Esophagus muscularis mucosa (tissue), 4 donors: ENCODE results near the gene MKI67. TPM values are rescaled to one million over a fixed set of nuclear protein-coding genes. Genes with fewer than 3 reads are reported as not detected.

Source experiments
- DNase-seq: peaks from one replicate; pipeline ENCODE4 v3.0.0-alpha.2; 2017; ENCODE audit errors: extremely low spot score
- H3K27ac ChIP-seq, 4 donors: fragments of 200-600 bp; sonication (generic); replicated peaks in 1 of 4; 1 replicate in 3 of 4; 2 replicates in 1 of 4; pipeline ENCODE4 v1.5.1; 2016 to 2019; ENCODE audit warnings: mild to moderate bottlenecking in 1 of 4
- H3K27me3 ChIP-seq, 4 donors: fragments of 200-600 bp; sonication (generic); one replicate each; pipeline versions ENCODE4 v1.5.1 to v1.6.0; 2016 to 2019
- H3K36me3 ChIP-seq, 4 donors: fragments of 200-600 bp; sonication (generic); one replicate each; pipeline ENCODE4 v1.5.1; 2016 to 2019
- H3K4me1 ChIP-seq, 4 donors: fragments of 200-600 bp; sonication (generic); one replicate each; pipeline ENCODE4 v1.5.1; 2016 to 2019
- H3K4me3 ChIP-seq, 4 donors: fragments of 200-600 bp; sonication (generic); 1 replicate in 2 of 4; 2 replicates in 2 of 4; pipeline ENCODE4 v1.5.1; 2016 to 2019; ENCODE audit warnings: mild to moderate bottlenecking in 4 of 4, moderate library complexity in 1 of 4
- H3K9me3 ChIP-seq, 4 donors: fragments of 200-600 bp; sonication (generic); 1 replicate in 3 of 4; 2 replicates in 1 of 4; pipeline ENCODE4 v1.5.1; 2016 to 2019
- CTCF ChIP-seq, 3 experiments: fragments of 200-600 bp in 2 of 3; fragments of 450-650 bp in 1 of 3; sonication (generic) in 2 of 3; IDR thresholded peaks; one replicate each; pipeline ENCODE4 v1.5.1; 2017 to 2019; ENCODE audit warnings: antibody characterized with exemption in 3 of 3, mild to moderate bottlenecking in 2 of 3, moderate library complexity in 1 of 3
- EP300 ChIP-seq: sonication (generic); formaldehyde crosslinking; IDR thresholded peaks from one replicate; pipeline ENCODE4 v1.6.1; 2017; ENCODE audit warnings: antibody characterized with exemption
- POLR2A ChIP-seq: fragments of 450-650 bp; IDR thresholded peaks from one replicate; pipeline ENCODE4 v1.6.1; 2017; ENCODE audit warnings: antibody characterized with exemption, moderate library complexity, mild to moderate bottlenecking, low read depth
- POLR2AphosphoS5 ChIP-seq, 2 donors: sonication (generic); formaldehyde crosslinking; IDR thresholded peaks; one replicate each; pipeline ENCODE4 v1.6.1; 2017; ENCODE audit warnings: antibody characterized with exemption in 2 of 2
- WGBS: methylation state at CpG from one replicate; pipeline ENCODE4 v1.1.5; 2018; 5-methylcytosine and 5-hydroxymethylcytosine counted together
- intact Hi-C: fragments of 100-400 bp; cut with DNase I; formaldehyde crosslinking; loops from one replicate; pipeline ENCODE4 v1.15.1; 2023
- total RNA-seq, 4 donors: library from RNA; depleted of rRNA; stranded (reverse); fragments of >200 nt; gene quantifications; one replicate each; pipeline versions ENCODE4 v1.1.0 to v1.2.1, GENCODE V29; 2016

Gene MKI67
- total RNA-seq, 4 donors from 2014 or later: 0.17 to 1.2 (median 0.87) TPM

GRCh38 chr10:128049226-128050120, 76.8 kb downstream of the MKI67 start:
- TF ChIP-seq POLR2AphosphoS5 (IDR thresholded peaks at IDR 0.05) (peak in 1 of 2 donors; percentile 23), CTCF (IDR thresholded peaks at IDR 0.05) (no peak), POLR2A (no peak), EP300 (no peak)
- peak overlapping the region; percentile 37 to 71 (median 52) for H3K27ac ChIP-seq
- no peaks in the 10 kb centered on the region for H3K27me3 ChIP-seq
- 83% methylated on average over 15 of the region's 23 CpGs for WGBS
- peak overlapping the region; percentile 29 to 46 (median 32) for H3K4me3 ChIP-seq
- H3K9me3 ChIP-seq: no peaks in the 10 kb centered on the region
- H3K4me1 ChIP-seq: peaks cover 24 to 27% (median 26%) of the 10 kb centered on the region in 4 donors
- H3K36me3 ChIP-seq: peaks cover 0 to 33% (median 3%) of the 10 kb centered on the region in 4 donors
- intact Hi-C loops: no loop called here
- no peak for DNase-seq

GRCh38 chr10:128048819-128049210, 77.4 kb downstream of the MKI67 start:
- intact Hi-C loops: no loop called here
- 80% methylated on average over 6 of the region's 6 CpGs for WGBS
- H3K9me3 ChIP-seq: no peaks in the 10 kb centered on the region
- DNase-seq: no peak
- H3K36me3 ChIP-seq: peaks cover 0 to 29% (median 2%) of the 10 kb centered on the region in 4 donors
- no peak for TF ChIP-seq EP300
- no peak for TF ChIP-seq POLR2AphosphoS5 (IDR thresholded peaks at IDR 0.05)
- TF ChIP-seq POLR2A: no peak
- TF ChIP-seq CTCF (IDR thresholded peaks at IDR 0.05): no peak
- H3K4me3 ChIP-seq: peak overlapping the region; percentile 29 to 46 (median 32)
- H3K4me1 ChIP-seq: peaks cover 24 to 29% (median 26%) of the 10 kb centered on the region in 4 donors
- H3K27ac ChIP-seq: peak overlapping the region; percentile 37 to 71 (median 52)
- no peaks in the 10 kb centered on the region for H3K27me3 ChIP-seq

- Histone ChIP-seq H3K4me3 (peak overlapping the region; percentile 29 to 46 (median 32)), H3K27ac (peak overlapping the region; percentile 39 to 71 (median 62)), H3K4me1 (peaks cover 24 to 31% (median 26%) of the 10 kb centered on the region in 4 donors), H3K9me3 (no peaks in the 10 kb centered on the region), H3K36me3 (peaks cover 0 to 26% (median 2%) of the 10 kb centered on the region in 4 donors), H3K27me3 (no peaks in the 10 kb centered on the region)
- intact Hi-C loops: no loop called here
- no peak for DNase-seq
- no peak for TF ChIP-seq CTCF (IDR thresholded peaks at IDR 0.05)
- no peak for TF ChIP-seq EP300
- no peak for TF ChIP-seq POLR2AphosphoS5 (IDR thresholded peaks at IDR 0.05)
- no peak for TF ChIP-seq POLR2A
- WGBS: 56% methylated on average over 21 of the region's 21 CpGs
Observed at GRCh38 chr10:128047991-128048818, 78.0 kb downstream of the MKI67 start.

GRCh38 chr10:128047351-128047750, 78.9 kb downstream of the MKI67 start:
- peak overlapping the region; percentile 39 to 71 (median 62) for H3K27ac ChIP-seq
- H3K4me1 ChIP-seq: peaks cover 24 to 31% (median 26%) of the 10 kb centered on the region in 4 donors
- H3K27me3 ChIP-seq: no peaks in the 10 kb centered on the region
- H3K4me3 ChIP-seq: peak overlapping the region; percentile 29 to 46 (median 32)
- H3K36me3 ChIP-seq: peaks cover 0 to 17% (median 2%) of the 10 kb centered on the region in 4 donors
- no peak for DNase-seq
- TF ChIP-seq EP300 (no peak), CTCF (IDR thresholded peaks at IDR 0.05) (no peak), POLR2AphosphoS5 (IDR thresholded peaks at IDR 0.05) (peak; percentile 52 to 74), POLR2A (peak; percentile 48)
- whole genome bisulfite sequencing: 75% methylated on average over 17 of the region's 17 CpGs
- intact Hi-C loops: no loop called here
- no peaks in the 10 kb centered on the region for H3K9me3 ChIP-seq
